Measurements from ENCODE around the gene ERMARD.

DNA sequence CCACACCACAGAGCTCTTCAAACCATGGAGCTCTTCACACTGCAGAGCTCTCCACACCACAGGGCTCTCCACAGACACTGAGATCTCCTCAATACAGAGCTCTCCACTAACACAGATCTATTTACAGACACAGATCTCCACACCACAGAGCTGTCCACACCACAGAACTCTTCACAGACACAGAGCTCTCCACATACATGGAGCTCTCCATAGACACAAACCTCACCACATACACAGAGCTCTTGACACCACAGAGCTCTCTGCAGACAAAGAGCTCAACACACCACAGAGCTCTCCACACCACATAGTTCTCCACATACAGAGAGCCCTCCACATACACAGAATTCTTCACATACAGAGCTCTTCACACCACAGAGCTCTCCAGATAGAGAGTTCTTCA lies 53.0 kb downstream of the ERMARD start:
- no peak for TF ChIP-seq CTCF (IDR thresholded peaks at IDR 0.05)
- TF ChIP-seq POLR2A (IDR thresholded peaks at IDR 0.05), result no peak

Measured in lower leg skin (tissue), 3 donors.